Activated CD8-positive, alpha-beta memory T cell treated with anti-CD3 and anti-CD28 coated beads, Interleukin-2, amount 50 U/mL, for 1 hour (primary cell): Measurements from ENCODE around the gene RAP1GAP2.

Experiments used
- DNase-seq: peaks from one replicate; pipeline ENCODE4 v3.0.0-alpha.2; 2020; ENCODE audit errors: extremely low read depth

RAP1GAP2 gene

GRCh38 chr17:2911035-2911754 is 115.0 kb downstream of the RAP1GAP2 start:
- DNase-seq: no peak

- no peak for DNase-seq
Measured at GRCh38 chr17:2911755-2912111, 115.5 kb downstream of the RAP1GAP2 start.

- no peak for DNase-seq
Measured at GRCh38 chr17:2912754-2913153, 116.5 kb downstream of the RAP1GAP2 start.

GRCh38 chr17:2916461-2916860 is 120.2 kb downstream of the RAP1GAP2 start:
- DNase-seq: no peak

- DNase-seq: no peak
Measured at GRCh38 chr17:2921443-2921842, 125.2 kb downstream of the RAP1GAP2 start.

- no peak for DNase-seq
Measured at GRCh38 chr17:2924211-2924610, 128.0 kb downstream of the RAP1GAP2 start.

GRCh38 chr17:2925011-2925410 is 128.8 kb downstream of the RAP1GAP2 start:
- no peak for DNase-seq

GRCh38 chr17:2926019-2926650 is 129.9 kb downstream of the RAP1GAP2 start:
- DNase-seq: no peak

- no peak for DNase-seq
Measured at GRCh38 chr17:2928294-2928890, 132.2 kb downstream of the RAP1GAP2 start.

GRCh38 chr17:2929881-2930533 is 133.8 kb downstream of the RAP1GAP2 start:
- DNase-seq: no peak

GRCh38 chr17:2931876-2932275 is 135.6 kb downstream of the RAP1GAP2 start:
- no peak for DNase-seq

GRCh38 chr17:2932946-2933345 is 136.7 kb downstream of the RAP1GAP2 start:
- DNase-seq: no peak

- no peak for DNase-seq
Measured at GRCh38 chr17:2933606-2934005, 137.4 kb downstream of the RAP1GAP2 start.

- DNase-seq: no peak
Measured at GRCh38 chr17:2935632-2936031, 139.4 kb downstream of the RAP1GAP2 start.

GRCh38 chr17:2936351-2936750 is 140.1 kb downstream of the RAP1GAP2 start:
- DNase-seq: no peak

- DNase-seq: no peak
Measured at GRCh38 chr17:2936771-2937321, 140.6 kb downstream of the RAP1GAP2 start.

GRCh38 chr17:2937331-2938003 is 141.2 kb downstream of the RAP1GAP2 start:
- DNase-seq: no peak

GRCh38 chr17:2939714-2940351 is 143.6 kb downstream of the RAP1GAP2 start:
- no peak for DNase-seq

- no peak for DNase-seq
Measured at GRCh38 chr17:2940352-2940751, 144.1 kb downstream of the RAP1GAP2 start.

- DNase-seq: no peak
Measured at GRCh38 chr17:2943981-2944380, 147.7 kb downstream of the RAP1GAP2 start.

GRCh38 chr17:2945299-2945698 is 149.1 kb downstream of the RAP1GAP2 start:
- DNase-seq: no peak
